DND-41 (cell line): ENCODE data around the gene PCDH1.

Source experiments
- EZH2 ChIP-seq: IDR thresholded peaks from 3 replicates; pipeline ENCODE4 v1.6.1; 2012; ENCODE audit warnings: borderline replicate concordance, low read depth, mild to moderate bottlenecking, moderate library complexity, low read length, inconsistent platforms; ENCODE audit not compliant: severe bottlenecking
- TF ChIP-seq, protein P1 (sequence below): IDR thresholded peaks from 2 replicates; pipeline ENCODE4 v1.5.1; 2012; ENCODE audit warnings: borderline replicate concordance, low read length, moderate library complexity, mild to moderate bottlenecking; ENCODE audit not compliant: poor library complexity, severe bottlenecking; ENCODE audit errors: extremely low read depth

- TF ChIP-seq, protein P1, sequence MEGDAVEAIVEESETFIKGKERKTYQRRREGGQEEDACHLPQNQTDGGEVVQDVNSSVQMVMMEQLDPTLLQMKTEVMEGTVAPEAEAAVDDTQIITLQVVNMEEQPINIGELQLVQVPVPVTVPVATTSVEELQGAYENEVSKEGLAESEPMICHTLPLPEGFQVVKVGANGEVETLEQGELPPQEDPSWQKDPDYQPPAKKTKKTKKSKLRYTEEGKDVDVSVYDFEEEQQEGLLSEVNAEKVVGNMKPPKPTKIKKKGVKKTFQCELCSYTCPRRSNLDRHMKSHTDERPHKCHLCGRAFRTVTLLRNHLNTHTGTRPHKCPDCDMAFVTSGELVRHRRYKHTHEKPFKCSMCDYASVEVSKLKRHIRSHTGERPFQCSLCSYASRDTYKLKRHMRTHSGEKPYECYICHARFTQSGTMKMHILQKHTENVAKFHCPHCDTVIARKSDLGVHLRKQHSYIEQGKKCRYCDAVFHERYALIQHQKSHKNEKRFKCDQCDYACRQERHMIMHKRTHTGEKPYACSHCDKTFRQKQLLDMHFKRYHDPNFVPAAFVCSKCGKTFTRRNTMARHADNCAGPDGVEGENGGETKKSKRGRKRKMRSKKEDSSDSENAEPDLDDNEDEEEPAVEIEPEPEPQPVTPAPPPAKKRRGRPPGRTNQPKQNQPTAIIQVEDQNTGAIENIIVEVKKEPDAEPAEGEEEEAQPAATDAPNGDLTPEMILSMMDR: no peak
- no peak for TF ChIP-seq EZH2
Measured at GRCh38 chr5:141879426-141879759, 1.2 kb upstream of the PCDH1 start.
